ENCODE data around the gene AP4S1. TPM values are rescaled to one million over a fixed set of nuclear protein-coding genes. Genes with fewer than 3 reads are reported as not detected.

AP4S1 gene
- total RNA-seq, 1 donor from 2014 or later, result 4.2 TPM

DNA sequence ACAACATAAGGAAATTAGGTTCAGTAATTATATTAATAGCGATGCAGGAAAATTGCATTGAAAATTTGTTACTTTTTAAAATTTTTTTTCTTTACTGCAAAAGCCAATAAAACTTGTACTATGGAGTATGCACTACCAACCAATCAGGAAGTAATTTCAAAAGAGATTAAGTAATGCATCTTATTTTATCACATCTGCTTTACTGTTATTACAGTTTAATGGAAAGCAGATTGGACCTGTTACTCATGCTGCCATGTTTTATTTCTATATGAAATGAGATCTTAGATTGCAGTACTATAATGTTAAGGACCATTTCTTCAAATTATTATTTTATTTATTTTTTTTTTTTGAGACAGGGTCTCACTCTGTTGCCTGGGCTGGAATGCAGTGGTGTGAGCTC is 2.4 kb downstream of the AP4S1 start:
- H3K36me3 ChIP-seq, result no peaks in the 10 kb centered on the region
- no peaks in the 10 kb centered on the region for H3K9me3 ChIP-seq
- intact Hi-C loops (cut with DNase I), result loop anchor here (2.0 to 5.0 kb wide), 6 partner anchors 33 to 1174 kb away; partner anchors contain the start of genes ARHGAP5, DTD2, HECTD1 and RNU6-7
- no peak for DNase-seq (ENCODE audit: low spot score in 2 of 2)
- TF ChIP-seq, protein P1, sequence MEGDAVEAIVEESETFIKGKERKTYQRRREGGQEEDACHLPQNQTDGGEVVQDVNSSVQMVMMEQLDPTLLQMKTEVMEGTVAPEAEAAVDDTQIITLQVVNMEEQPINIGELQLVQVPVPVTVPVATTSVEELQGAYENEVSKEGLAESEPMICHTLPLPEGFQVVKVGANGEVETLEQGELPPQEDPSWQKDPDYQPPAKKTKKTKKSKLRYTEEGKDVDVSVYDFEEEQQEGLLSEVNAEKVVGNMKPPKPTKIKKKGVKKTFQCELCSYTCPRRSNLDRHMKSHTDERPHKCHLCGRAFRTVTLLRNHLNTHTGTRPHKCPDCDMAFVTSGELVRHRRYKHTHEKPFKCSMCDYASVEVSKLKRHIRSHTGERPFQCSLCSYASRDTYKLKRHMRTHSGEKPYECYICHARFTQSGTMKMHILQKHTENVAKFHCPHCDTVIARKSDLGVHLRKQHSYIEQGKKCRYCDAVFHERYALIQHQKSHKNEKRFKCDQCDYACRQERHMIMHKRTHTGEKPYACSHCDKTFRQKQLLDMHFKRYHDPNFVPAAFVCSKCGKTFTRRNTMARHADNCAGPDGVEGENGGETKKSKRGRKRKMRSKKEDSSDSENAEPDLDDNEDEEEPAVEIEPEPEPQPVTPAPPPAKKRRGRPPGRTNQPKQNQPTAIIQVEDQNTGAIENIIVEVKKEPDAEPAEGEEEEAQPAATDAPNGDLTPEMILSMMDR (IDR thresholded peaks at IDR 0.05), result no peak
- no peaks in the 10 kb centered on the region for H3K27me3 ChIP-seq
- H3K27ac ChIP-seq, result no peak overlapping the region
- H3K4me3 ChIP-seq, result no peak overlapping the region
- peaks cover 0 to 14% of the 10 kb centered on the region in 2 donors for H3K4me1 ChIP-seq

DNA sequence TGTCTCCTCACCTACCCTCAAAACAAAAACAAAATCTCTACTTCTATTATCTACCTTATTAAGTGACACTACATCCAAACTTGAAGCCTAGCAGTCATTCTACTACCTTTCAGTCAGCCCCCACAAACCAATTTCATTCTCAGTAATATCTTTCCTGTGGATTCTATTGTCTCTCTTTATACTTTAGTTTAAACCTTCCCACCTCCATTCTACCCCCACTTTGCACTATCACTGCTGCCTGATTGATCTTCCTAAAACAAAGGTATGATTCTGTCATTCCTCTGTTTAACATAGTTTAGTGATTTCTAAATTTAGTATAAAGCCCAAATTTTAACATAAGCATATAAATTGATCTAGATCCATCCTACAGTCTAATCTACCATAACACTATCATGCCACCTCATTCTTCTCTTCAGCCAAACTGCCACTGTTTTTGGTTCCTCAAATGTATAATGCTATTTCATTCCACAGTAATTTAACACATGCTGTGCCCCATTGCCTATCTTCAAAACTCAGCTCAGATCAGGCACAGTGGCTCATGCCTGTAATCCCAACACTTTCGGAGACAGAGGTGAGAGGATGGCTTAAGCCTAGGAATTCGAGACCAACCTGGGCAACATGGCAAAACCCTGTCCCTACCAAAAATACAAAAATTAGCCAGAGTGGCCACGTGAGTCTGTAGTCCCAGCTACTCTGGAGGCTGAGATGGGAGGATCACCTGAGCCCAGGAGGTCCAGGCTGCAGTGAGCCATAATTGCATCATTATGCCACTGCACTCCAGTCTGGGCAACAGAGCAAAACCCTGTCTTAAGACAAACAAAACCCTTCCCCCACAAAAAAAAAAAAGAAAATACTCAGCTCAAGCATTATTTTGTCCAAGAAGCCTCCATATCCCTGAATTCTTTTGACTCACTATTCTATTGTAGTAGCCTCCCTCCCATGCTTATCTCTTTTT is 3.8 kb downstream of the AP4S1 start:
- Histone ChIP-seq H3K4me1 (peaks cover 0 to 4% of the 10 kb centered on the region in 2 donors), H3K4me3 (no peak overlapping the region), H3K36me3 (no peaks in the 10 kb centered on the region), H3K27me3 (no peaks in the 10 kb centered on the region), H3K9me3 (no peaks in the 10 kb centered on the region), H3K27ac (no peak overlapping the region)
- DNase-seq (ENCODE audit: low spot score in 2 of 2), result no peak
- TF ChIP-seq, protein P1 (IDR thresholded peaks at IDR 0.05), result no peak
- intact Hi-C loops (cut with DNase I), result loop anchor here (5.0 kb wide), 3 partner anchors 138 to 1173 kb away; partner anchors contain the start of genes DTD2, RNU6-7 and RNU6-8

DNA sequence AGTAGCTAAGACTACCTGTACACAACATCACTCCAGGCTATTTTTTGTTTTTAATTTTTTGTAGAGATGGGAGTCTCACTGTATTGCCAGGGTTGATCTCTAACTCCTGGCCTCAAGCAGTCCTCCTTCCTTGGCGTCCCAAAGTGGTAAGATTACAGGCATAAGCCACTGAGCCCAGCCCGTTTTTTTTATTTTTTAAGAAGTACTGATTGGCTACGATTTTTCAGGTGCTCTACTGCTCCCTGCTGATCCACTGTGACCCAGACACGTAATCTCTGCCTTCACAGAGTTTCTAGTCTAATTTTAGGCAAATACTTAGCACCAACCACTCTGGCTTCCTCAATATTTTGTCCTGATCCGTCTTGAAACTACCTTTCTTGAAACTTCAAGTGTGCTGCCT is 5.0 kb downstream of the AP4S1 start:
- intact Hi-C loops (cut with DNase I), result no loop called here
- TF ChIP-seq, protein P1 (IDR thresholded peaks at IDR 0.05), result no peak

DNA sequence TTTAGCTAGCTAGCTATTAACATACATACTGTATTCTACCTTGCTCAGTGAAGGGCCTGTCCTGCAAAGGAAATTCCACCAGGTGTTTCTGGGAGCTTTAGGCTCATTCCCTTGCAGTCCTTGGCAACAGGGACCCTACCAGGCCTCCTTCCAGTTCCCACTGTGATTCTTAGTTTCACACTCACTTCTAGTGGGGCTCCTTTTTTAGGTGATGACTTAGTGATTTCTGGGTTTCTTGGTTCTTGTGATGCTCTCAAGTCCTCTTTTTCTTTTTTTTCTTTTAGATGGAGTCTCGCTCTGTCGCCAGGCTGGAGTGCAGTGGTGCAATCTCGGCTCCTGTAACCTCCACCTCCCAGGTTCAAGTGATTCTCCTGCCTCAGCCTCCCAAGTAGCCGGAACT is 11.1 kb downstream of the AP4S1 start:
- intact Hi-C loops (cut with DNase I), result no loop called here
- no peak for DNase-seq (ENCODE audit: low spot score in 2 of 2)
- Histone ChIP-seq H3K9me3 (no peaks in the 10 kb centered on the region), H3K27ac (no peak overlapping the region), H3K4me3 (no peak overlapping the region), H3K36me3 (no peaks in the 10 kb centered on the region), H3K27me3 (no peaks in the 10 kb centered on the region), H3K4me1 (no peaks in the 10 kb centered on the region)
- TF ChIP-seq, protein P1 (IDR thresholded peaks at IDR 0.05), result no peak

More for the DNA sequence above, 5.0 kb downstream of the AP4S1 start:
- Histone ChIP-seq H3K36me3 (no peaks in the 10 kb centered on the region), H3K27ac (no peak overlapping the region), H3K4me3 (no peak overlapping the region), H3K4me1 (no peaks in the 10 kb centered on the region), H3K9me3 (no peaks in the 10 kb centered on the region), H3K27me3 (no peaks in the 10 kb centered on the region)
- no peak for DNase-seq (ENCODE audit: low spot score in 2 of 2)

DNA sequence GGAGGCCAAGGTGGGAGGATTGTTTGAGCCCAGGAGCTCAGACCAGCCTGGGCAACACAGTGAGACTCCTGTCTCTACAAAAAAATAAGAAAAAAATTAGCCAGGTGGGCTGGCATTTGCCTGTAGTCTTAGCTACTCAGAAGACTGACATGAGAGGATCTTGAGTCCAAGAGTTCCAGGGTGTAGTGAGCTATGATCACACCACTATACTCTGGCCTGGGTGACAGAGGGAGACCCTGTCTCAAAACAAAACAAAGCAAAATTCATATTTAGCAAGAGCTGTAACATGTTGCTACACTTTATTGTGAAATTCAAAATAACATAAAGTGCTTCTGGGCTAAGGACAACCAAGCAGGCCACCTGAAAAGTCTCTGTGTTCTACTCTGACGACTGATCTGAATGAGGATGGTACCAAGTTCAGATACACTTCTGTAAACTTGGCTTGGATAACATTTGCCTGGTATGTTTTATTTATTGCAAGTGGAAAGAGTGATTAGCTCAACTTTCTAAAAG is 12.3 kb downstream of the AP4S1 start:
- no peaks in the 10 kb centered on the region for H3K9me3 ChIP-seq
- H3K27ac ChIP-seq, result no peak overlapping the region
- no peaks in the 10 kb centered on the region for H3K36me3 ChIP-seq
- H3K4me1 ChIP-seq, result no peaks in the 10 kb centered on the region
- no peak for DNase-seq (ENCODE audit: low spot score in 2 of 2)
- no peak overlapping the region for H3K4me3 ChIP-seq
- intact Hi-C loops (cut with DNase I), result no loop called here
- H3K27me3 ChIP-seq, result no peaks in the 10 kb centered on the region
- TF ChIP-seq, protein P1 (IDR thresholded peaks at IDR 0.05), result no peak

Data from ascending aorta (tissue), 2 donors.